Uterus (tissue), 2 donors: Measurements from ENCODE around the gene FARS2.

Experiments
- POLR2A ChIP-seq, 2 donors: fragments of 450-650 bp; IDR thresholded peaks; one replicate each; pipeline ENCODE4 v1.6.1; 2016; ENCODE audit warnings: antibody characterized with exemption in 2 of 2, mild to moderate bottlenecking in 1 of 2, moderate library complexity in 1 of 2
- TF ChIP-seq, protein P1 (sequence below), 4 experiments: fragments of 200-600 bp in 2 of 4; fragments of 450-650 bp in 2 of 4; sonication (generic) in 2 of 4; IDR thresholded peaks; one replicate each; pipeline ENCODE4 v1.5.1; 2016 to 2019; ENCODE audit warnings: antibody characterized with exemption in 4 of 4, mild to moderate bottlenecking in 2 of 4, moderate library complexity in 1 of 4

DNA sequence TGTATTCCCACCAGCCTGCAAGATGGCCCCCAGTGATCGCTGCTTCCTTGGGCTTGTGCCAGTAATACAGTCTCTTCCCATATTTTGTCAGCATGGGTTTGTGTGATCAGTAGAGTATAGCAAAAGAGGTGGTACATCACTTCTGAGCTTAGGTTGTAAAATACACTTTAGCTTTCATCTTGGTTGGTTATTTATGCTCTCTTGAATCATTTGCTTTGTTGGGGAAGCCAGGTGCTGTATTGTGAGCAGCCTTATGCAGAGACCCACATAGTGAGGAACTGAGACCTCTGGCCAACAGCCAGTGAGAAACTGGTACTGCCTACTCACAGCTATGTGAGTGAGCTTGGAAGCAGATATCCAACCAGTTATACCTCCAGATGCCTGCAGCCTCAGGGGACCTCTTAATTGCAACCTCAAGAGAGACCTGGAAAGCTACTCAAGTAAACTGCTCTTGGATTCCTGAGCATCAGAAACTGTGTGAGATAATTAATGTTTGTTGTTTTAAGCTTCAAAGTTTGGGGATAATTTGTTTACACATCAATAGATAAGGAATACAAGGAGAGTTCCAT is 229.3 kb downstream of the FARS2 start:
- TF ChIP-seq, protein P1, sequence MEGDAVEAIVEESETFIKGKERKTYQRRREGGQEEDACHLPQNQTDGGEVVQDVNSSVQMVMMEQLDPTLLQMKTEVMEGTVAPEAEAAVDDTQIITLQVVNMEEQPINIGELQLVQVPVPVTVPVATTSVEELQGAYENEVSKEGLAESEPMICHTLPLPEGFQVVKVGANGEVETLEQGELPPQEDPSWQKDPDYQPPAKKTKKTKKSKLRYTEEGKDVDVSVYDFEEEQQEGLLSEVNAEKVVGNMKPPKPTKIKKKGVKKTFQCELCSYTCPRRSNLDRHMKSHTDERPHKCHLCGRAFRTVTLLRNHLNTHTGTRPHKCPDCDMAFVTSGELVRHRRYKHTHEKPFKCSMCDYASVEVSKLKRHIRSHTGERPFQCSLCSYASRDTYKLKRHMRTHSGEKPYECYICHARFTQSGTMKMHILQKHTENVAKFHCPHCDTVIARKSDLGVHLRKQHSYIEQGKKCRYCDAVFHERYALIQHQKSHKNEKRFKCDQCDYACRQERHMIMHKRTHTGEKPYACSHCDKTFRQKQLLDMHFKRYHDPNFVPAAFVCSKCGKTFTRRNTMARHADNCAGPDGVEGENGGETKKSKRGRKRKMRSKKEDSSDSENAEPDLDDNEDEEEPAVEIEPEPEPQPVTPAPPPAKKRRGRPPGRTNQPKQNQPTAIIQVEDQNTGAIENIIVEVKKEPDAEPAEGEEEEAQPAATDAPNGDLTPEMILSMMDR (IDR thresholded peaks at IDR 0.05) = no peak
- TF ChIP-seq POLR2A (IDR thresholded peaks at IDR 0.05) = no peak
